GM12878 (cell line): ENCODE results near the gene CEACAM5. TPM values are rescaled to one million over a fixed set of nuclear protein-coding genes. Genes with fewer than 3 reads are reported as not detected.

ENCODE experiments used
- ATAC-seq: fragments of 200-7000 bp; cut with Tn5 transposase; 3 replicates; pipeline ENCODE4 v1.9.1; 2020; ENCODE audit warnings: mild to moderate bottlenecking, moderate library complexity
- BruUV-seq: library from RNA; stranded (reverse); fragments of 400-500 nt; replicated peaks from 2 replicates; lab custom pipeline; 2021; lab: Mats Ljungman, UMichigan
- CTCF ChIA-PET: fragments of 300-600 bp; sonication (Branson Sonifier 250); formaldehyde crosslinking; extraction: SDS; loops from one replicate; lab custom pipeline; 2021; ENCODE audit warnings: inconsistent platforms; lab: Yijun Ruan, JAX
- POLR2A ChIA-PET: fragments of 350-600 bp; formaldehyde crosslinking; extraction: SDS; loops from one replicate; lab custom pipeline; 2021; ENCODE audit warnings: inconsistent platforms; lab: Charles Lee
- RAD21 ChIA-PET: fragments of 300-600 bp; sonication (Branson Sonifier 250); formaldehyde crosslinking; loops from one replicate; lab custom pipeline; 2023; ENCODE audit warnings: antibody characterized with exemption; ENCODE audit not compliant: unreplicated experiment; lab: Charles Lee
- SMC1A ChIA-PET: fragments of 300-600 bp; sonication (Branson Sonifier 250); formaldehyde crosslinking; loops from one replicate; lab custom pipeline; 2023; ENCODE audit not compliant: unreplicated experiment, uncharacterized antibody; lab: Charles Lee
- DNase-seq: peaks from one replicate; pipeline ENCODE4 v3.0.0-alpha.2; 2011; ENCODE audit warnings: low read depth, low spot score
- FAIRE-seq: peaks from 3 replicates; lab custom pipeline; 2011; peaks lifted over from hg19 to GRCh38; lab: Jason Lieb, UNC
- H2AFZ ChIP-seq: 2 replicates; pipeline ENCODE4 v1.6.0; 2011; ENCODE audit warnings: low read depth, low read length, control low read depth; ENCODE audit not compliant: control insufficient read depth
- H3K27ac ChIP-seq: 2 replicates; pipeline ENCODE4 v1.5.1; 2011; ENCODE audit warnings: control low read depth; ENCODE audit not compliant: control insufficient read depth, insufficient read depth
- H3K27me3 ChIP-seq, 2 experiments: replicated peaks in 1 of 2; 2 replicates each; pipeline versions ENCODE4 v1.6.0 to v1.6.1; 2011; ENCODE audit warnings: low read length in 1 of 2; ENCODE audit not compliant: control insufficient read depth in 2 of 2, insufficient read depth in 2 of 2
- H3K36me3 ChIP-seq, 2 experiments: 2 replicates each; pipeline ENCODE4 v1.5.1; 2011; ENCODE audit warnings: low read length in 1 of 2; ENCODE audit not compliant: control insufficient read depth in 2 of 2, insufficient read depth in 2 of 2
- H3K4me1 ChIP-seq: 2 replicates; pipeline ENCODE4 v1.6.1; 2011; ENCODE audit warnings: mild to moderate bottlenecking, low read length, moderate library complexity, mixed read lengths; ENCODE audit not compliant: control insufficient read depth, insufficient read depth
- H3K4me2 ChIP-seq: 2 replicates; pipeline ENCODE4 v1.6.0; 2011; ENCODE audit warnings: control low read depth; ENCODE audit not compliant: control insufficient read depth, insufficient read depth
- H3K4me3 ChIP-seq: fragments of 200-600 bp; sonication (generic); 2 replicates; pipeline ENCODE4 v1.5.1; 2016
- H3K79me2 ChIP-seq: 2 replicates; pipeline ENCODE4 v1.6.0; 2011; ENCODE audit warnings: low read length; ENCODE audit not compliant: control insufficient read depth, insufficient read depth
- H3K9ac ChIP-seq: 2 replicates; pipeline ENCODE4 v1.8.0; 2011; ENCODE audit warnings: low read length, control low read depth, mixed read lengths; ENCODE audit not compliant: control insufficient read depth, insufficient read depth
- H3K9me3 ChIP-seq: replicated peaks from 3 replicates; pipeline ENCODE4 v1.5.1; 2011; ENCODE audit warnings: mild to moderate bottlenecking, low read length; ENCODE audit not compliant: control insufficient read depth, insufficient read depth
- H4K20me1 ChIP-seq: 2 replicates; pipeline ENCODE4 v1.6.0; 2011; ENCODE audit not compliant: control insufficient read depth, insufficient read depth
- CHD1 ChIP-seq: IDR thresholded peaks from 2 replicates; pipeline ENCODE4 v1.6.1; 2012; ENCODE audit warnings: low read depth, low read length, improper control_type of control experiment
- EZH2 ChIP-seq: IDR thresholded peaks from 2 replicates; pipeline ENCODE4 v1.6.1; 2012; ENCODE audit warnings: low read depth, mild to moderate bottlenecking, control low read depth, inconsistent platforms, low read length, borderline replicate concordance; ENCODE audit not compliant: control insufficient read depth
- GABPA ChIP-seq: IDR thresholded peaks from 2 replicates; pipeline ENCODE4 v1.6.1; 2014; ENCODE audit warnings: antibody characterized with exemption, low read depth, mild to moderate bottlenecking, inconsistent platforms
- RAD51 ChIP-seq: fragments of 450-650 bp; IDR thresholded peaks from 2 replicates; pipeline ENCODE4 v1.6.1; 2016; ENCODE audit warnings: moderate library complexity, mild to moderate bottlenecking, inconsistent platforms
- RB1 ChIP-seq: fragments of 450-650 bp; formaldehyde crosslinking; IDR thresholded peaks from 2 replicates; pipeline ENCODE4 v1.6.1; 2017; ENCODE audit warnings: mild to moderate bottlenecking, borderline replicate concordance
- SMARCA5 ChIP-seq: fragments of 450-650 bp; IDR thresholded peaks from 2 replicates; pipeline ENCODE4 v1.6.1; 2017; ENCODE audit warnings: mild to moderate bottlenecking
- SPI1 ChIP-seq: IDR thresholded peaks from 2 replicates; pipeline ENCODE4 v1.6.1; 2011; ENCODE audit warnings: low read depth, mild to moderate bottlenecking, low read length, moderate library complexity, borderline replicate concordance; ENCODE audit not compliant: insufficient read depth
- TCF7 ChIP-seq: IDR thresholded peaks from 2 replicates; pipeline ENCODE4 v1.6.1; 2014; ENCODE audit warnings: antibody characterized with exemption, borderline replicate concordance
- ZNF24 ChIP-seq: fragments of 450-650 bp; IDR thresholded peaks from 2 replicates; pipeline ENCODE4 v1.6.1; 2017; ENCODE audit warnings: antibody characterized with exemption, mild to moderate bottlenecking
- WGBS: methylation state at CpG from one replicate; pipeline ENCODE4 v1.1.6; 2016; ENCODE audit warnings: low lambda C conversion rate; ENCODE audit not compliant: insufficient replicate concordance, insufficient coverage; ENCODE audit errors: missing lambda C conversion rate; 5-methylcytosine and 5-hydroxymethylcytosine counted together
- in situ Hi-C: fragments of 300-500 bp; cut with MboI; formaldehyde crosslinking; loops from 9 replicates; pipeline ENCODE4 v1.14.3; 2018; ENCODE audit warnings: mixed read lengths
- intact Hi-C: fragments of 100-400 bp; cut with micrococcal nuclease; formaldehyde crosslinking; loops from one replicate; pipeline ENCODE4 v1.14.2; 2022; ENCODE audit not compliant: unreplicated experiment
- polyA plus RNA-seq, 11 experiments: library from polyadenylated mRNA; depleted of rRNA in 4 of 11; unstranded in 6 of 11; stranded (reverse) in 5 of 11; fragments of >200 nt; fragmentation: Nextera tagmentation in 4 of 11; fragmentation: Illumina TruSeq in 1 of 11; extraction: Ambion mirVana in 4 of 11; extraction: Trizol in 1 of 11; gene quantifications; 1 replicate in 1 of 11; 2 replicates in 10 of 11; pipeline versions ENCODE4 v1.2.1 to v1.2.3, GENCODE V29; 2011 to 2016; ENCODE audit warnings: inconsistent platforms in 2 of 11, missing spikeins in 2 of 11, low read depth in 1 of 11
- total RNA-seq, 4 experiments: library from RNA; depleted of rRNA in 3 of 4; stranded (reverse); fragments of >200 nt in 3 of 4; fragmentation: Illumina TruSeq in 1 of 4; extraction: Trizol in 1 of 4; gene quantifications; 2 replicates each; pipeline versions ENCODE4 v1.2.1 to v1.2.3, GENCODE V29; 2013 to 2021
- TF ChIP-seq, protein P1 (sequence below): fragments of 450-650 bp; IDR thresholded peaks from 2 replicates; pipeline ENCODE4 v1.6.1; 2017; ENCODE audit warnings: mild to moderate bottlenecking, moderate library complexity

Gene CEACAM5
- total and polyA plus RNA-seq, 10 of the 15 experiments (the other 5 are each of a cell fraction or from before 2014, with no cell fraction given), result 0.38 TPM; not detected in 9

DNA sequence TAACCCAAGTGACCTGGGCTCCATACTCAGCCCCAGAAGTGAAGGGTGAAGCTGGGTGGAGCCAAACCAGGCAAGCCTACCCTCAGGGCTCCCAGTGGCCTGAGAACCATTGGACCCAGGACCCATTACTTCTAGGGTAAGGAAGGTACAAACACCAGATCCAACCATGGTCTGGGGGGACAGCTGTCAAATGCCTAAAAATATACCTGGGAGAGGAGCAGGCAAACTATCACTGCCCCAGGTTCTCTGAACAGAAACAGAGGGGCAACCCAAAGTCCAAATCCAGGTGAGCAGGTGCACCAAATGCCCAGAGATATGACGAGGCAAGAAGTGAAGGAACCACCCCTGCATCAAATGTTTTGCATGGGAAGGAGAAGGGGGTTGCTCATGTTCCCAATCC lies 14.2 kb upstream of the CEACAM5 start (continued):
- TF ChIP-seq RB1 (no peak), GABPA (no peak)

DNA sequence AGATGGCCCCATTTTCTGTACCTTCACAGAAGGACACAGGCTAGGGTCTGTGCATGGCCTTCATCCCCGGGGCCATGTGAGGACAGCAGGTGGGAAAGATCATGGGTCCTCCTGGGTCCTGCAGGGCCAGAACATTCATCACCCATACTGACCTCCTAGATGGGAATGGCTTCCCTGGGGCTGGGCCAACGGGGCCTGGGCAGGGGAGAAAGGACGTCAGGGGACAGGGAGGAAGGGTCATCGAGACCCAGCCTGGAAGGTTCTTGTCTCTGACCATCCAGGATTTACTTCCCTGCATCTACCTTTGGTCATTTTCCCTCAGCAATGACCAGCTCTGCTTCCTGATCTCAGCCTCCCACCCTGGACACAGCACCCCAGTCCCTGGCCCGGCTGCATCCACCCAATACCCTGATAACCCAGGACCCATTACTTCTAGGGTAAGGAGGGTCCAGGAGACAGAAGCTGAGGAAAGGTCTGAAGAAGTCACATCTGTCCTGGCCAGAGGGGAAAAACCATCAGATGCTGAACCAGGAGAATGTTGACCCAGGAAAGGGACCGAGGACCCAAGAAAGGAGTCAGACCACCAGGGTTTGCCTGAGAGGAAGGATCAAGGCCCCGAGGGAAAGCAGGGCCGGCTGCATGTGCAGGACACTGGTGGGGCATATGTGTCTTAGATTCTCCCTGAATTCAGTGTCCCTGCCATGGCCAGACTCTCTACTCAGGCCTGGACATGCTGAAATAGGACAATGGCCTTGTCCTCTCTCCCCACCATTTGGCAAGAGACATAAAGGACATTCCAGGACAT lies 13.4 kb upstream of the CEACAM5 start:
- H4K20me1 ChIP-seq, result no peaks in the 10 kb centered on the region
- no peak for FAIRE-seq
- SMC1A ChIA-PET, result no interaction called here
- no peaks in the 10 kb centered on the region for H3K36me3 ChIP-seq
- H3K9ac ChIP-seq, result no peak overlapping the region
- H2AFZ ChIP-seq, result no peak overlapping the region
- no peak overlapping the region for H3K4me2 ChIP-seq
- no TSS peak for BruUV-seq
- WGBS, result 4% methylated on average over 8 of the region's 8 CpGs
- H3K4me1 ChIP-seq, result no peaks in the 10 kb centered on the region
- DNase-seq, result no peak
- POLR2A ChIA-PET, result no interaction called here
- no peak for ATAC-seq
- intact Hi-C loops (no loop called here), in situ Hi-C loops (loop anchor here (5.0 kb wide), 1 partner anchor 53 kb away; no protein-coding TSS in a partner anchor)
- CTCF ChIA-PET, result interaction anchor here (1.0 to 8.1 kb wide), 2 partner anchors 12 to 53 kb away, joined by 5 to 72 read pairs; no protein-coding TSS in a partner anchor
- RAD21 ChIA-PET, result no interaction called here
- H3K4me3 ChIP-seq, result no peak overlapping the region
- no peaks in the 10 kb centered on the region for H3K9me3 ChIP-seq
- peaks cover 0 to 2% of the 10 kb centered on the region in 2 experiments; a peak in 2 of 4 replicates for H3K27me3 ChIP-seq
- TF ChIP-seq RAD51 (no peak), SMARCA5 (no peak), TCF7 (no peak), CHD1 (no peak), EZH2 (no peak), ZNF24 (no peak), SPI1 (no peak)
- TF ChIP-seq, protein P1, sequence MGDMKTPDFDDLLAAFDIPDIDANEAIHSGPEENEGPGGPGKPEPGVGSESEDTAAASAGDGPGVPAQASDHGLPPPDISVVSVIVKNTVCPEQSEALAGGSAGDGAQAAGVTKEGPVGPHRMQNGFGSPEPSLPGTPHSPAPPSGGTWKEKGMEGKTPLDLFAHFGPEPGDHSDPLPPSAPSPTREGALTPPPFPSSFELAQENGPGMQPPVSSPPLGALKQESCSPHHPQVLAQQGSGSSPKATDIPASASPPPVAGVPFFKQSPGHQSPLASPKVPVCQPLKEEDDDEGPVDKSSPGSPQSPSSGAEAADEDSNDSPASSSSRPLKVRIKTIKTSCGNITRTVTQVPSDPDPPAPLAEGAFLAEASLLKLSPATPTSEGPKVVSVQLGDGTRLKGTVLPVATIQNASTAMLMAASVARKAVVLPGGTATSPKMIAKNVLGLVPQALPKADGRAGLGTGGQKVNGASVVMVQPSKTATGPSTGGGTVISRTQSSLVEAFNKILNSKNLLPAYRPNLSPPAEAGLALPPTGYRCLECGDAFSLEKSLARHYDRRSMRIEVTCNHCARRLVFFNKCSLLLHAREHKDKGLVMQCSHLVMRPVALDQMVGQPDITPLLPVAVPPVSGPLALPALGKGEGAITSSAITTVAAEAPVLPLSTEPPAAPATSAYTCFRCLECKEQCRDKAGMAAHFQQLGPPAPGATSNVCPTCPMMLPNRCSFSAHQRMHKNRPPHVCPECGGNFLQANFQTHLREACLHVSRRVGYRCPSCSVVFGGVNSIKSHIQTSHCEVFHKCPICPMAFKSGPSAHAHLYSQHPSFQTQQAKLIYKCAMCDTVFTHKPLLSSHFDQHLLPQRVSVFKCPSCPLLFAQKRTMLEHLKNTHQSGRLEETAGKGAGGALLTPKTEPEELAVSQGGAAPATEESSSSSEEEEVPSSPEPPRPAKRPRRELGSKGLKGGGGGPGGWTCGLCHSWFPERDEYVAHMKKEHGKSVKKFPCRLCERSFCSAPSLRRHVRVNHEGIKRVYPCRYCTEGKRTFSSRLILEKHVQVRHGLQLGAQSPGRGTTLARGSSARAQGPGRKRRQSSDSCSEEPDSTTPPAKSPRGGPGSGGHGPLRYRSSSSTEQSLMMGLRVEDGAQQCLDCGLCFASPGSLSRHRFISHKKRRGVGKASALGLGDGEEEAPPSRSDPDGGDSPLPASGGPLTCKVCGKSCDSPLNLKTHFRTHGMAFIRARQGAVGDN, result no peak
- H3K27ac ChIP-seq, result no peak overlapping the region
- H3K79me2 ChIP-seq, result no peaks in the 10 kb centered on the region
